Peyer's patch (tissue), 4 donors: ENCODE data around the gene RNASE8.

Experiments
- POLR2A ChIP-seq, 2 donors: fragments of 450-650 bp; IDR thresholded peaks; one replicate each; pipeline ENCODE4 v1.5.1; 2017; ENCODE audit warnings: antibody characterized with exemption in 2 of 2, mild to moderate bottlenecking in 2 of 2, moderate library complexity in 2 of 2
- TF ChIP-seq, protein P1 (sequence below), 6 experiments: fragments of 450-650 bp in 4 of 6; fragments of 200-600 bp in 2 of 6; sonication (generic) in 1 of 6; IDR thresholded peaks; one replicate each; pipeline ENCODE4 v1.5.1; 2017 to 2019; ENCODE audit warnings: antibody characterized with exemption in 6 of 6, mild to moderate bottlenecking in 3 of 6, moderate library complexity in 1 of 6

DNA sequence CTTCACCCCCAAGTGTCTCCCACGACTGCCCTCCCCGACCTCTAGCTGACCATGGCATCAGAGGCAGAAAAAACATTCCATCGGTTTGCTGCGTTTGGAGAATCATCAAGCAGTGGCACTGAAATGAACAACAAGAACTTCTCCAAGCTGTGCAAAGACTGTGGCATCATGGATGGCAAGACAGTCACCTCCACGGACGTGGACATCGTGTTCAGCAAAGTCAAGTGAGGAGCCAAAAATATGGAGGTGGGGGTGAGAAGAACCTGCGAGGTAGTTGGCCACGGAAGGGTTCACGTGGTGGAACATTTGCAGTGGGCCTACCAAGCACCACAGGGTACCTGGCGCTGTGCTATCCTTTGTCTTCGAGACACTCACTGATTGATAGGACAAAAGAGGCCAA lies 27.1 kb upstream of the RNASE8 start:
- TF ChIP-seq, protein P1, sequence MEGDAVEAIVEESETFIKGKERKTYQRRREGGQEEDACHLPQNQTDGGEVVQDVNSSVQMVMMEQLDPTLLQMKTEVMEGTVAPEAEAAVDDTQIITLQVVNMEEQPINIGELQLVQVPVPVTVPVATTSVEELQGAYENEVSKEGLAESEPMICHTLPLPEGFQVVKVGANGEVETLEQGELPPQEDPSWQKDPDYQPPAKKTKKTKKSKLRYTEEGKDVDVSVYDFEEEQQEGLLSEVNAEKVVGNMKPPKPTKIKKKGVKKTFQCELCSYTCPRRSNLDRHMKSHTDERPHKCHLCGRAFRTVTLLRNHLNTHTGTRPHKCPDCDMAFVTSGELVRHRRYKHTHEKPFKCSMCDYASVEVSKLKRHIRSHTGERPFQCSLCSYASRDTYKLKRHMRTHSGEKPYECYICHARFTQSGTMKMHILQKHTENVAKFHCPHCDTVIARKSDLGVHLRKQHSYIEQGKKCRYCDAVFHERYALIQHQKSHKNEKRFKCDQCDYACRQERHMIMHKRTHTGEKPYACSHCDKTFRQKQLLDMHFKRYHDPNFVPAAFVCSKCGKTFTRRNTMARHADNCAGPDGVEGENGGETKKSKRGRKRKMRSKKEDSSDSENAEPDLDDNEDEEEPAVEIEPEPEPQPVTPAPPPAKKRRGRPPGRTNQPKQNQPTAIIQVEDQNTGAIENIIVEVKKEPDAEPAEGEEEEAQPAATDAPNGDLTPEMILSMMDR (IDR thresholded peaks at IDR 0.05): no peak
- no peak for TF ChIP-seq POLR2A (IDR thresholded peaks at IDR 0.05)
